ENCODE results near the gene PI4KB. TPM values are rescaled to one million over a fixed set of nuclear protein-coding genes. Genes with fewer than 3 reads are reported as not detected.

The PI4KB gene
- total RNA-seq, 2 donors from 2014 or later, result 39.6 to 40.2 TPM

GRCh38 chr1:151327903-151328674 lies 873 bp upstream of the PI4KB start:
- Histone ChIP-seq H3K36me3 (replicated peaks in 1 of 2; ENCODE audit: insufficient read depth in 1 of 2, low read depth in 2 of 2) (no peaks in the 10 kb centered on the region), H3K27ac (peak overlapping the region; percentile 63 to 98 (median 85)), H3K4me1 (peaks cover 32% of the 10 kb centered on the region), H3K4me3 (peak overlapping the region; percentile 25 to 32), H3K27me3 (no peaks in the 10 kb centered on the region), H3K9me3 (no peaks in the 10 kb centered on the region)
- peak; percentile 19 for ATAC-seq
- WGBS, 2 donors, result 14 to 17% methylated on average over 32 to 34 of the region's 34 CpGs
- intact Hi-C loops (cut with DNase I), result no loop called here
- DNase-seq, result peak; percentile 13 to 35 (median 30)
- no peak for TF ChIP-seq CTCF (IDR thresholded peaks at IDR 0.05)
- TF ChIP-seq POLR2A (IDR thresholded peaks at IDR 0.05), result no peak

GRCh38 chr1:151326619-151327222 lies 495 bp downstream of the PI4KB start:
- no peak for TF ChIP-seq POLR2A (IDR thresholded peaks at IDR 0.05)
- no peak for TF ChIP-seq CTCF (IDR thresholded peaks at IDR 0.05)
- peaks cover 32% of the 10 kb centered on the region for H3K4me1 ChIP-seq
- DNase-seq (peak; percentile 32 to 55 (median 36)), ATAC-seq (no peak)
- intact Hi-C loops (cut with DNase I), result no loop called here
- peak overlapping the region; percentile 59 to 98 (median 85) for H3K27ac ChIP-seq
- H3K9me3 ChIP-seq, result no peaks in the 10 kb centered on the region
- H3K27me3 ChIP-seq, result no peaks in the 10 kb centered on the region
- 1% methylated on average over 12 of the region's 12 CpGs for WGBS, 2 donors
- peak overlapping the region; percentile 62 to 66 for H3K4me3 ChIP-seq
- H3K36me3 ChIP-seq (replicated peaks in 1 of 2; ENCODE audit: insufficient read depth in 1 of 2, low read depth in 2 of 2), result no peaks in the 10 kb centered on the region

- TF ChIP-seq CTCF (IDR thresholded peaks at IDR 0.05) (no peak), POLR2A (IDR thresholded peaks at IDR 0.05) (no peak)
- Histone ChIP-seq H3K27me3 (no peaks in the 10 kb centered on the region), H3K36me3 (replicated peaks in 1 of 2; ENCODE audit: insufficient read depth in 1 of 2, low read depth in 2 of 2) (no peaks in the 10 kb centered on the region), H3K9me3 (no peaks in the 10 kb centered on the region), H3K4me1 (peaks cover 32% of the 10 kb centered on the region), H3K4me3 (peak overlapping the region in 1 of 2 donors; percentile 66), H3K27ac (no peak overlapping the region)
- intact Hi-C loops (cut with DNase I), result no loop called here
- 21 to 26% methylated on average over 5 of the region's 5 CpGs for WGBS, 2 donors
- DNase-seq, result no peak
- no peak for ATAC-seq
Observed at GRCh38 chr1:151325646-151326429, 1.4 kb downstream of the PI4KB start.

GRCh38 chr1:151325231-151325630 lies 2.0 kb downstream of the PI4KB start:
- DNase-seq, result no peak
- Histone ChIP-seq H3K9me3 (no peaks in the 10 kb centered on the region), H3K36me3 (replicated peaks in 1 of 2; ENCODE audit: insufficient read depth in 1 of 2, low read depth in 2 of 2) (no peaks in the 10 kb centered on the region), H3K4me3 (no peak overlapping the region), H3K27me3 (no peaks in the 10 kb centered on the region), H3K27ac (no peak overlapping the region), H3K4me1 (peaks cover 32% of the 10 kb centered on the region)
- WGBS, 2 donors, result 79 to 80% methylated on average over 7 of the region's 7 CpGs
- no peak for ATAC-seq
- intact Hi-C loops (cut with DNase I), result no loop called here
- no peak for TF ChIP-seq POLR2A (IDR thresholded peaks at IDR 0.05)

GRCh38 chr1:151324390-151324930 lies 2.8 kb downstream of the PI4KB start:
- Histone ChIP-seq H3K36me3 (replicated peaks in 1 of 2; ENCODE audit: insufficient read depth in 1 of 2, low read depth in 2 of 2) (no peaks in the 10 kb centered on the region), H3K27me3 (no peaks in the 10 kb centered on the region), H3K27ac (no peak overlapping the region), H3K9me3 (no peaks in the 10 kb centered on the region), H3K4me1 (peaks cover 32% of the 10 kb centered on the region), H3K4me3 (no peak overlapping the region)
- 73 to 92% methylated on average over 4 of the region's 4 CpGs for WGBS, 2 donors
- DNase-seq (no peak), ATAC-seq (no peak)
- intact Hi-C loops (cut with DNase I), result no loop called here
- TF ChIP-seq POLR2A (IDR thresholded peaks at IDR 0.05), result no peak
- no peak for TF ChIP-seq CTCF (IDR thresholded peaks at IDR 0.05)

All from body of pancreas (tissue), 4 donors.